Activated T-helper 17 cell treated with anti-CD3 and anti-CD28 coated beads, Interleukin-2, amount 50 U/mL, for 72 hours (primary cell): Measurements from ENCODE around the gene DIP2B. TPM values are rescaled to one million over a fixed set of nuclear protein-coding genes. Genes with fewer than 3 reads are reported as not detected.
"Not testable (repeated sequence)": the region's sequence is repeated elsewhere in the genome, so short reads cannot be mapped to it uniquely, and the experiment has no call there.

Experiments used
- ATAC-seq: fragments of 150-1000 bp; cut with Tn5 transposase; replicated peaks from 2 replicates; pipeline ENCODE4 v1.10.0; 2021; ENCODE audit warnings: mild to moderate bottlenecking, moderate library complexity
- H3K27ac Mint-ChIP-seq: one replicate; pipeline ENCODE4 v1.8.0; 2022; ENCODE audit warnings: mixed read lengths
- H3K27me3 Mint-ChIP-seq: one replicate; pipeline ENCODE4 v1.8.0; 2022; ENCODE audit warnings: mixed read lengths
- H3K36me3 Mint-ChIP-seq: one replicate; pipeline ENCODE4 v1.8.0; 2022; ENCODE audit warnings: low read depth, mild to moderate bottlenecking, mixed read lengths
- H3K4me1 Mint-ChIP-seq: one replicate; pipeline ENCODE4 v1.8.0; 2022; ENCODE audit warnings: mixed read lengths
- H3K4me3 Mint-ChIP-seq: one replicate; pipeline ENCODE4 v1.8.0; 2022; ENCODE audit warnings: mild to moderate bottlenecking, mixed read lengths
- H3K9me3 Mint-ChIP-seq: one replicate; pipeline ENCODE4 v1.8.0; 2022; ENCODE audit warnings: mixed read lengths
- total RNA-seq, 2 donors: library from RNA; stranded (reverse); gene quantifications; one replicate each; pipeline ENCODE4 v1.2.3, GENCODE V29; 2022

Gene DIP2B, protein sequence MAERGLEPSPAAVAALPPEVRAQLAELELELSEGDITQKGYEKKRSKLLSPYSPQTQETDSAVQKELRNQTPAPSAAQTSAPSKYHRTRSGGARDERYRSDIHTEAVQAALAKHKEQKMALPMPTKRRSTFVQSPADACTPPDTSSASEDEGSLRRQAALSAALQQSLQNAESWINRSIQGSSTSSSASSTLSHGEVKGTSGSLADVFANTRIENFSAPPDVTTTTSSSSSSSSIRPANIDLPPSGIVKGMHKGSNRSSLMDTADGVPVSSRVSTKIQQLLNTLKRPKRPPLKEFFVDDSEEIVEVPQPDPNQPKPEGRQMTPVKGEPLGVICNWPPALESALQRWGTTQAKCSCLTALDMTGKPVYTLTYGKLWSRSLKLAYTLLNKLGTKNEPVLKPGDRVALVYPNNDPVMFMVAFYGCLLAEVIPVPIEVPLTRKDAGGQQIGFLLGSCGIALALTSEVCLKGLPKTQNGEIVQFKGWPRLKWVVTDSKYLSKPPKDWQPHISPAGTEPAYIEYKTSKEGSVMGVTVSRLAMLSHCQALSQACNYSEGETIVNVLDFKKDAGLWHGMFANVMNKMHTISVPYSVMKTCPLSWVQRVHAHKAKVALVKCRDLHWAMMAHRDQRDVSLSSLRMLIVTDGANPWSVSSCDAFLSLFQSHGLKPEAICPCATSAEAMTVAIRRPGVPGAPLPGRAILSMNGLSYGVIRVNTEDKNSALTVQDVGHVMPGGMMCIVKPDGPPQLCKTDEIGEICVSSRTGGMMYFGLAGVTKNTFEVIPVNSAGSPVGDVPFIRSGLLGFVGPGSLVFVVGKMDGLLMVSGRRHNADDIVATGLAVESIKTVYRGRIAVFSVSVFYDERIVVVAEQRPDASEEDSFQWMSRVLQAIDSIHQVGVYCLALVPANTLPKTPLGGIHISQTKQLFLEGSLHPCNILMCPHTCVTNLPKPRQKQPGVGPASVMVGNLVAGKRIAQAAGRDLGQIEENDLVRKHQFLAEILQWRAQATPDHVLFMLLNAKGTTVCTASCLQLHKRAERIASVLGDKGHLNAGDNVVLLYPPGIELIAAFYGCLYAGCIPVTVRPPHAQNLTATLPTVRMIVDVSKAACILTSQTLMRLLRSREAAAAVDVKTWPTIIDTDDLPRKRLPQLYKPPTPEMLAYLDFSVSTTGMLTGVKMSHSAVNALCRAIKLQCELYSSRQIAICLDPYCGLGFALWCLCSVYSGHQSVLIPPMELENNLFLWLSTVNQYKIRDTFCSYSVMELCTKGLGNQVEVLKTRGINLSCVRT (N-terminal part only)
- 10 to 100 TPM; 18.6 to 20.1 TPM for total RNA-seq

DNA sequence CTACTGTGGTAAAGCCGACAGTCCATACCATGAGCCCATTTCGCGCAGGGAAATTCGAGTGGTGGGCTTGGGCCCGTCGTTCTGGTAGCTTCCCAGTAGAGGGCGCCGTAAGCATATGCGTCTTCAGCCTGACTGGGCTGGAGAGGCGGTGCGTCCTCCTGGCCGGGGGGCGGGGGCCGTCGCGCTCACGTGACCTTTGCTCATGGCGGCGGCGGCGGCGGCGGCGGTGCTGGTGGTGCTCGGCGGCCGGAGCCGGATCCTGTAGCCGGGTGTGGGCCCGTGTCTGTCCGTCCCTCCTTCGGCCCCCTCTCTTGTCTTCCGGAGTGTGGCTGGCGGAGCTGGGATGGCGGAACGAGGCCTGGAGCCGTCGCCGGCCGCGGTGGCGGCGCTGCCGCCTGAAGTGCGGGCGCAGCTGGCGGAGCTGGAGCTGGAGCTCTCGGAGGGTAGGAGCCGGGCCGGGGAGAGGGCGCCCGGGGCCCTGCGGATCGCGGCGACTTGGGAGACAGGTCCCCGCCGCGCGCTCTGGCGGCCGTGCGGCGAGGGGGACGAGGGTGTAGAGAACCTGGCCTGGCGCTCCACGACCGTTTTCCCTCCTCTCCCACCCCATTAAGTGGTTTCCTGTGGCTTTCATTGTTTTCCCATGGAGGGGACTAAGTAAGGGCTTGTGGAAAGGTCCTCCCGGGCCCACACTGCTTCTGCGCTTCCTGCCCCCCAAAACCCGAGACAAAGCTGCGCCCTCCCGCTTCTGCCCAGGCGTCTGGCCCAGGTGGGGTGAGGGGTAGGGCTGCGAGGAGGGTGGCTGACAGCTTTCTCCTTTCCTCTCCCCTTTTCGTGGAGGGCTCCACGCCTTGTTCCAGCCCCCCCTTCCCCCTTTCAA, at the start of gene DIP2B:
DIP2B (plus strand) TSS at position 188 of the 877 bp plus-strand sequence; CDS start at position 344, 156 bp downstream.
- no peaks in the 10 kb centered on the region for H3K36me3 Mint-ChIP-seq
- H3K4me3 Mint-ChIP-seq = peak within 1 kb of the TSS; percentile 88
- no peaks in the 10 kb centered on the region for H3K27me3 Mint-ChIP-seq
- peak; percentile 94 for ATAC-seq
- peaks cover 36% of the 10 kb centered on the region for H3K4me1 Mint-ChIP-seq
- H3K9me3 Mint-ChIP-seq = no peaks in the 10 kb centered on the region
- peak within 1 kb of the TSS; percentile 89 for H3K27ac Mint-ChIP-seq

DNA sequence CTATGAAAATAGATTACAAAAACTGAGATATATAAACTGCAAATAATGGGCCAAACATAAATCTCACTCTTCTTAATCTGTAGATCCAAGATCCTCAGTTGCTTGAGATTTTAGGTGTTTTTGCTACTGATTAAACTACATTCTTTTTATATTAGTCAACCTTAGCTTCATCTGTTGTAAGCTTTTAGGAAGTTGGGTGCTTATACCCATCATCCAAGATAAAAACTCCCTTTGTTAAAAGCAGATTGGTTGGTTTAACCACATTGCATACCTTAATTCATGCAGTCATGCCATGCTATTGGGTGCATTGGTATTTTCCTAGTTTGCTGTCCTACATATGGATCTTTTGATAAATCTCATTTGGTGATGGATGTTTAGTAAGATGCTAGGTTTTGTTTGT, 46.2 kb upstream of the DIP2B start:
- Mint-ChIP-seq H3K27me3 (no peaks in the 10 kb centered on the region), H3K4me3 (no peak overlapping the region), H3K36me3 (peaks cover 86% of the 10 kb centered on the region), H3K4me1 (no peaks in the 10 kb centered on the region), H3K9me3 (no peaks in the 10 kb centered on the region), H3K27ac (no peak overlapping the region)
- ATAC-seq = no peak

DNA sequence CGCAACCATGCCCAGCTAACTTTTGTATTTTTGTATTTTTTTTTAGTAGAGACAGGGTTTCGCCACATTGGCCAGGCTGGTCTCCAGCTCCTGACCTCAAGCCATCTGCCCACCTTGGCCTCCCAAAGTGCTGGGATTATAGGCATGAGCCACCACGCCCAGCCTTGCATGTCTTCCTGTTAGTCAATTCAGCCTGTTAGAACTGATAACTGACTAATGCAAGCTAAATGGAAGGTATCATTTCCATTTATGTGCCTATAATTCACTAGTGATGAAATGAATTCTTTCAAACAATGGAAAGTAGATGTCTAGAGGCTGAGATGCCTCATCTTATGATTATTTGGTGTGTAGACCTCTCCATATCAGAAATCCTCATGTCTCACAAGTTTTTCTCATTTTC, 37.3 kb upstream of the DIP2B start:
- Mint-ChIP-seq H3K27ac (no peak overlapping the region), H3K9me3 (no peaks in the 10 kb centered on the region), H3K4me1 (no peaks in the 10 kb centered on the region), H3K27me3 (no peaks in the 10 kb centered on the region), H3K4me3 (no peak overlapping the region), H3K36me3 (peaks cover 93% of the 10 kb centered on the region)
- no peak for ATAC-seq

DNA sequence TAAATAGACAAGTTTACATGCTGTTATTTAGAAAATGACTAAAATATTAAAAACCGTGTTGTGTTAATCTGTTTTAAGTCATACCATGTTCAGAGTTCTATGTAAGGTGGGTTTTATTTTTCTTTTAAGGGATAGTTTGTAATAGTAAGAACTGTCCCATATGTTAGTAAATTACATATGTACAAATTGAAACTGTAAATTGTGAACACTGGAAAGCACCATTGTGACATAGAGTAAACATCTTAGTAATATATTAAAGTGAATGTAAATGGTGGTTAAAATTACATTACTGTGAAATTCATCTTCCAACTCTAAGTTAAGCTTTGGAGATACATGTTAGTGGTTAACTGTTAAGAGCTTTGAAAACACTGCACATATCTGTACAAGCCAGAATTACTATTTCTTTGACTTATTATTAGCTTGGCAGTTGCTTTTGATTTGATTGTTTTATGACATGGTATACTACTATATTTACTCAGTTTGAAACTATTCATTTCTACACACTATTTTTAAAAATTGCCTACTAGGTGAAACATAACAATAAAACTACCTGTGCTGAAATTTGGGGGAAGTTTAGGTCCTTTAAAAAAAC, 27.4 kb upstream of the DIP2B start:
- Mint-ChIP-seq H3K27me3 (no peaks in the 10 kb centered on the region), H3K4me1 (no peaks in the 10 kb centered on the region), H3K36me3 (peaks cover 64% of the 10 kb centered on the region), H3K9me3 (no peaks in the 10 kb centered on the region), H3K4me3 (no peak overlapping the region), H3K27ac (peak overlapping the region; percentile 57)
- peak; percentile 61 for ATAC-seq

DNA sequence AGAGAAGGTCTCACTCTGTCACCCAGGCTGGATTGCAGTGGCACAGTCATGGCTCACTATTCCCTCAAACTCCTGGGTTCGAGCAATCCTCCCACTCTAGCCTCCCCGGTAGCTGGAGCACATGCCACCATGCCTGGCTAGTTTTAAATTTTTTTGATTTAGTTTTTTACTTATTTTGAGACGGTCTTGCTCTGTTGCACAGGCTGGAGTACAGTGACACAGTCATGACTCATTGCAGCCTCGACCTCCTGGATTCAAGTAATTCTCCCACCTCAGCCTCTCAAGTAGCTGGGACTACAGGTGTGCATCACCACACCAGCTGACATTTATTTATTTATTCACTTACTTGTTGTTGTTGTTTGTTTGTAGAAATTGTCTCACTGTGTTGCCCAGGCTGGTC, 22.2 kb upstream of the DIP2B start:
- H3K27me3 Mint-ChIP-seq = no peaks in the 10 kb centered on the region
- no peak overlapping the region for H3K4me3 Mint-ChIP-seq
- no peak overlapping the region for H3K27ac Mint-ChIP-seq
- no peak for ATAC-seq
- H3K4me1 Mint-ChIP-seq = no peaks in the 10 kb centered on the region
- H3K36me3 Mint-ChIP-seq = peaks cover 11% of the 10 kb centered on the region
- H3K9me3 Mint-ChIP-seq = no peaks in the 10 kb centered on the region

DNA sequence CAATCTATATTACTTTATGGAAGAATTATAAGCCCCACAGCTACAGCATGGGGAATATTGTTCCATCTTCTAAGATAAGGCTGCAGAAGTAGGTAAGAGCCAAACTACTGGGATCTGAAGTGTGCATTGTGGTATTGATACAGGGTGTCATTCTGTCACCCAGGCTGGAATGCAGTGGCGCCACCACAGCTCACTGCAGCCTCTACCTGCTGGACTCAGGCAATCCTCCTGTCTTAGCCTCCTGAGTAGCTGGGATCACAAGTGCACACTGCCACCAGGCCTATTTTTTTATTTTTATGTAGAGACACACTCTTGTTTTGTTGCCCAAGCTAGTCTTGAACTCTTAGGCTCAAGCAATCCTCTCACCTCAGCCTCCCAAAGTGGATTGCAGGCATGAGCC, 21.3 kb upstream of the DIP2B start:
- no peaks in the 10 kb centered on the region for H3K27me3 Mint-ChIP-seq
- no peak overlapping the region for H3K4me3 Mint-ChIP-seq
- H3K27ac Mint-ChIP-seq = no peak overlapping the region
- ATAC-seq = no peak
- no peaks in the 10 kb centered on the region for H3K4me1 Mint-ChIP-seq
- no peaks in the 10 kb centered on the region for H3K9me3 Mint-ChIP-seq
- peaks cover 4% of the 10 kb centered on the region for H3K36me3 Mint-ChIP-seq

DNA sequence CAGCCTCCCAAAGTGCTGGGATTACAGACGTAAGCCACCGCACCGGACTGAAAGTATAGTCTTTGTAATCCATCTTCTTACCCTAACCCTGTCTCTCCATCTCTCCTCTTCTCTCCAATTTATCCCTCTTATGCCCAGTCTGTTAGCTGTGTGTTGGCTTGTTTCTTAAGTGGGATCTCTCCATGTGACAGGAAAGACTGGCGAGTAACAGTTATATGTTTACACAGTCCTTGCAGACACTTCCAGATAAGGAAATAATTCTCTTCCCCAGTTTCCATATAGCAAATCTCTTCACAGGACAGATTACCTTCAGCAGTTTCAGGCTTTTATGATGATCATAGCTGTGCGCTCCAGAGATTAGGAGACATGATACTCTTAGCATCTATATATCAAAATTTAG, 16.0 kb upstream of the DIP2B start:
- no peaks in the 10 kb centered on the region for H3K36me3 Mint-ChIP-seq

DNA sequence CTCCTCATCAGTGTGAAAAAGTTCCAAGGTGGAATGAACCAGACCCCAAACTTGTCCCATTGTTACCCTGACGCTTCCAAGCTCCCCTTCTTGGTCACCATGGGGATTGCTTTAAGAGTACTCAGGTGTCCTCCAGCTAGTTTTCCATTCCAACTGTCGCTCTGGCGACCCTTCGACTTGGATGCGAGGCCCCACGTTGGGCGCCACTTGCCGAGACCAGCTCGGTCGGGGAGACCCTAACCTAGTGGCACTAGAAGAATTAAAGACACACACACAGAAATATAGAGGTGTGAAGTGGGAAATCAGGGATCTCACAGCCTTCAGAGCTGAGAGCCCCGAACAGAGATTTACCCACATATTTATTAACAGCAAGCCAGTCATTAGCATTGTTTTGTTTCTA, 6.7 kb upstream of the DIP2B start:
- H3K9me3 Mint-ChIP-seq = peaks cover 22% of the 10 kb centered on the region
- not testable (repeated sequence) for H3K4me1 Mint-ChIP-seq, H3K27me3 Mint-ChIP-seq, H3K36me3 Mint-ChIP-seq, H3K27ac Mint-ChIP-seq, ATAC-seq, H3K4me3 Mint-ChIP-seq

More for the DNA sequence above, 16.0 kb upstream of the DIP2B start:
- H3K27ac Mint-ChIP-seq = no peak overlapping the region
- no peak overlapping the region for H3K4me3 Mint-ChIP-seq
- ATAC-seq = no peak
- peaks cover 4% of the 10 kb centered on the region for H3K9me3 Mint-ChIP-seq
- no peaks in the 10 kb centered on the region for H3K4me1 Mint-ChIP-seq
- no peaks in the 10 kb centered on the region for H3K27me3 Mint-ChIP-seq

DNA sequence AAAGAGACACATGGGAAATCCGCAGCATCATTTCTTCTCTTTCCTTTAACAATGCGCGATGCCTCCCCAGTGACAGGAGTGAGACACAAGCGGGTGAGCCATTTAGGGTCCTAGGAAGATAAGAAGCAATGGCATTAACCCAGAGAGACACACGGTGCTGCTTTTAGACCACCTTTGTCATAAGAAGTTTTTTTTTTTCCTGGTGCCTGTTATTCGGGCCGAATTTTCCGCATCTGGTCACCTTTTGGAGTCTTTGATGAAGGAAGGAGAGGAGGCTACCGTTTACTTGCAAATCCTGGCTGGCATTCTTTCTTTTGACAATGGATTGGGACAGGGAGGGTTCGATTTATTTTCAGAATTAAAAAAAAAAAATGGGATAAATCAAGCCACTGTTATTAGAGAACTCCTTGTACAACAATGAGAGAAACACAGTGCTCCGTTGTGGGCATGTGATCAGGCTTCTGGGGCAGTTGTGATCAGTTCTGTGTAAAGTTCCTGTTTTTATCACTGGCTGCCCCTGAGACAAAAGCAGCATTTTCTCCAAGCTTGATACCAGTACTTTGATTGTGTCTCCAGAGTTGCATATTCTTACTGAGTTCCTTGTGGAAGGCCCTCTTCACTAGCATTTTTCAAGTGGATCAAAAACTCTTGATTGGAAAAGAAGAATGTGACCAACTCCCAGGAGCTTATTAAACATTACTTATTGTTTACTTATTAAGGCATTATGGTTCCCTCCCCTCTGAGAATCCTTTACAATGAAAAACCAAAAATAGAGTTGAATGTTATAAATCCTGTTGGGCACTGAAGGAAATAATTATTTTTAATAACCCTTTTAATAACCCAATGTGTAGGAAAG, 1.1 kb downstream of the DIP2B start:
- Mint-ChIP-seq H3K27ac (peak overlapping the region; percentile 89), H3K36me3 (no peaks in the 10 kb centered on the region), H3K4me3 (peak overlapping the region; percentile 88), H3K4me1 (peaks cover 36% of the 10 kb centered on the region), H3K9me3 (no peaks in the 10 kb centered on the region), H3K27me3 (no peaks in the 10 kb centered on the region)
- peak; percentile 1 for ATAC-seq

DNA sequence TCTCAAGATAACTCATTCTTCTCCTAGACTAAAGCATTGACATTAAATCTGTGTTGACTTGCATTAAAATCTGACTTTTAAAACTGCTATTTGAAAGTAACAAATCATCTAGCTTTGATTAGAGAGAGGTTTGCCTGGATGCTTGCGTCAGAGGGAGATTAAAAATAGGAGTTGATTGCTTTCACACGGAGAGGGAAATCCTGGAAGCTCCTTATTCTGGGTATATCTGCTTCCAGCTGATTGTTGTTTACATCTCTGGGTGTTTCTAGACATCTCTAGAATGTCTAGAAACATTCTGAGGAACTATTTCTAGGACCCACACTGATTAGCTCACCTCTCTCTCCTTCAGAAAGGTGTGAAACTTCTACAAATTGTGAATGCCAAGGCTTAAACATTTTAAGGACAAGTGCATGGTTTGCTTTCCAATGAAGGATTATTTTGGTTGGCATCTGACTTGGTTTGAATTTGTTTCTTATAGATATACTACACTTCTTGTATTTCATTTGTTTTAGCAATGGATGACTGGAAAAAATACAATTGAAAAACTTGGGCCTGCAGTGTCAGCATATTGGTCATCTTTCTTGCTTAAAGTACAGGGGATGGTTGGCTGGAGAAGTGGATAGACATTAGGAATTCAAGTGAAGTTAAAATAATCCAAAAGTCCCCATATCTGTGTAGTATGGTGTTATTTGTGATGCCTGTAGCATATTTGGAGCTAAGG, 2.1 kb downstream of the DIP2B start:
- ATAC-seq = no peak
- Mint-ChIP-seq H3K27me3 (no peaks in the 10 kb centered on the region), H3K36me3 (no peaks in the 10 kb centered on the region), H3K4me3 (peak overlapping the region; percentile 88), H3K4me1 (peaks cover 36% of the 10 kb centered on the region), H3K9me3 (no peaks in the 10 kb centered on the region), H3K27ac (peak overlapping the region; percentile 89)

DNA sequence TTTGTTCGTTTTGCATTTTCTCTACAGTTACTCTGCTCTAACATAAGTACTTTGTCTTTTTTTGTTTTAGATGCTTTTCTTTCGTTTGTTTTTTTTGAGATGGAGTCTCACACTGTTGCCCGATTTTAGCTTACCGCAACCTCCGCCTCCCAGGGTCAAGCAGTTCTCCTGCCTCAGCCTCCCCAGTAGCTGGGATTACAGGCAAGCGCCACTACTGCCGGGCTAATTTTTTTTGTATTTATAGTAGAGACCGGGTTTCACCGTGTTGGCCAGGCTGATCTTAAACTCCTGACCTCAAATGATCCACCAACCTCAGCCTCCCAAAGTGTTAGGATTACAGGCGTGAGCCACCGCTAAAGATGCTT, 2.7 kb downstream of the DIP2B start:
- peak overlapping the region; percentile 89 for H3K27ac Mint-ChIP-seq
- H3K9me3 Mint-ChIP-seq = no peaks in the 10 kb centered on the region
- H3K27me3 Mint-ChIP-seq = no peaks in the 10 kb centered on the region
- H3K36me3 Mint-ChIP-seq = no peaks in the 10 kb centered on the region
- H3K4me3 Mint-ChIP-seq = peak overlapping the region; percentile 88
- ATAC-seq = no peak
- peaks cover 36% of the 10 kb centered on the region for H3K4me1 Mint-ChIP-seq

DNA sequence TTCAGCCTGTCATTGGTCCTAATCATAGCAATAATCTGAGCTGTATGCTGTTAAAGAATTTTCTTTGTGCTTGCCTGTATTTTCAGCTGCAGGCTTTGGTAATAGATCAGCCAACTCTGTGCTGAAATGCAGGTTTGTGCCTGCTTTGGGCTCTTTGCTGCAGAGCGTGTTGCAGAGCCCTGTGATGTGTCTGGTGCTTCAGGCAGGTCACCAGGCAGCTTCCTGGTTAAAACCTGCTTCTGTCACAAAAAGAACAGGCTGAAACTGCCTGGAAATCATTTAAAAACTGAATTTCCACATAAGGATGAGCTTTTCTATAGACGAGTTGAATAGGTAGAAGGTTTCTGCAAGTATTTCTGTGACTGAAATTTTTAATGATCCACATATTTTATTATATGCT, 3.1 kb downstream of the DIP2B start:
- Mint-ChIP-seq H3K27ac (peak overlapping the region; percentile 89), H3K9me3 (no peaks in the 10 kb centered on the region), H3K4me3 (peak overlapping the region; percentile 88), H3K27me3 (no peaks in the 10 kb centered on the region), H3K36me3 (no peaks in the 10 kb centered on the region), H3K4me1 (peaks cover 36% of the 10 kb centered on the region)
- ATAC-seq = no peak
